IMR-90 (cell line): Measurements from ENCODE around the gene AHSA1. TPM values are rescaled to one million over a fixed set of nuclear protein-coding genes. Genes with fewer than 3 reads are reported as not detected.

Experiments used
- ATAC-seq: fragments of 200-7000 bp; cut with Tn5 transposase; 2 replicates; pipeline ENCODE4 v1.9.1; 2020; ENCODE audit warnings: low read depth, mild to moderate bottlenecking, moderate library complexity
- BruUV-seq: library from RNA; stranded (reverse); fragments of 400-500 nt; replicated peaks from 2 replicates; lab custom pipeline; 2021; lab: Mats Ljungman, UMichigan
- CTCF ChIA-PET: fragments of 300-600 bp; formaldehyde crosslinking; extraction: SDS; loops from one replicate; lab custom pipeline; 2021; ENCODE audit warnings: antibody characterized with exemption; lab: Yijun Ruan, JAX
- POLR2A ChIA-PET: fragments of 300-600 bp; sonication (Branson Sonifier 250); formaldehyde crosslinking; loops from one replicate; lab custom pipeline; 2022; ENCODE audit warnings: antibody characterized with exemption; ENCODE audit not compliant: unreplicated experiment; lab: Charles Lee
- DNase-seq: peaks from one replicate; pipeline ENCODE4 v3.0.0; 2013
- H2AFZ ChIP-seq: replicated peaks from 2 replicates; pipeline ENCODE3; 2013; ENCODE audit warnings: low read length, mild to moderate bottlenecking; ENCODE audit not compliant: poor library complexity
- H2AK5ac ChIP-seq: 2 replicates; pipeline ENCODE4 v1.6.1; 2013; ENCODE audit warnings: low read depth, low read length, inconsistent platforms
- H2AK9ac ChIP-seq: replicated peaks from 2 replicates; pipeline ENCODE3; 2013; ENCODE audit warnings: mild to moderate bottlenecking, low read depth, low read length, moderate library complexity; ENCODE audit not compliant: poor library complexity
- H2BK120ac ChIP-seq: 2 replicates; pipeline ENCODE4 v1.6.1; 2013; ENCODE audit warnings: low read depth, low read length, inconsistent platforms
- H2BK15ac ChIP-seq: 3 replicates; pipeline ENCODE4 v1.6.1; 2013; ENCODE audit warnings: low read depth, low read length, inconsistent platforms
- H2BK20ac ChIP-seq: 2 replicates; pipeline ENCODE4 v1.6.1; 2013; ENCODE audit warnings: low read depth, mild to moderate bottlenecking, inconsistent platforms, low read length, moderate library complexity
- H2BK5ac ChIP-seq: 2 replicates; pipeline ENCODE4 v1.6.1; 2013; ENCODE audit warnings: mild to moderate bottlenecking, low read depth, low read length, inconsistent platforms; ENCODE audit not compliant: poor library complexity, severe bottlenecking
- H3K14ac ChIP-seq: replicated peaks from 2 replicates; pipeline ENCODE4 v1.6.1; 2013; ENCODE audit warnings: low read depth, low read length, inconsistent platforms
- H3K18ac ChIP-seq: 2 replicates; pipeline ENCODE4 v1.6.1; 2013; ENCODE audit warnings: low read depth, low read length, control low read depth
- H3K23ac ChIP-seq: 2 replicates; pipeline ENCODE4 v1.6.1; 2013; ENCODE audit warnings: low read depth, low read length, inconsistent platforms
- H3K27ac ChIP-seq: 2 replicates; pipeline ENCODE4 v1.5.1; 2013; ENCODE audit warnings: mild to moderate bottlenecking, control low read depth, low read length; ENCODE audit not compliant: insufficient read depth
- H3K27me3 ChIP-seq: 2 replicates; pipeline ENCODE4 v1.6.1; 2013; ENCODE audit warnings: low read length; ENCODE audit not compliant: control insufficient read depth, insufficient read depth
- H3K36me3 ChIP-seq: 2 replicates; pipeline ENCODE4 v1.6.1; 2013; ENCODE audit warnings: low read length, mixed read lengths; ENCODE audit not compliant: control insufficient read depth, insufficient read depth
- H3K4ac ChIP-seq: 2 replicates; pipeline ENCODE4 v1.6.1; 2013; ENCODE audit warnings: low read depth, low read length, inconsistent platforms
- H3K4me1 ChIP-seq: 2 replicates; pipeline ENCODE4 v1.6.1; 2013; ENCODE audit warnings: low read length, mixed read lengths; ENCODE audit not compliant: control insufficient read depth, insufficient read depth
- H3K4me2 ChIP-seq: 2 replicates; pipeline ENCODE4 v1.6.1; 2013; ENCODE audit warnings: low read depth, mild to moderate bottlenecking, control low read depth, low read length, moderate library complexity
- H3K4me3 ChIP-seq: 2 replicates; pipeline ENCODE4 v1.5.1; 2013; ENCODE audit warnings: low read depth, mild to moderate bottlenecking, control low read depth, low read length, moderate library complexity; ENCODE audit not compliant: insufficient read depth
- H3K56ac ChIP-seq: 2 replicates; pipeline ENCODE4 v1.6.1; 2013; ENCODE audit warnings: low read length, inconsistent platforms; ENCODE audit not compliant: insufficient read depth; ENCODE audit errors: extremely low read depth
- H3K79me1 ChIP-seq, 2 experiments: 2 replicates each; pipeline ENCODE4 v1.6.1; 2013; ENCODE audit warnings: low read length in 2 of 2, inconsistent platforms in 1 of 2, low read depth in 1 of 2
- H3K9ac ChIP-seq: 2 replicates; pipeline ENCODE4 v1.6.1; 2013; ENCODE audit warnings: low read depth, low read length, control low read depth
- H3K9me1 ChIP-seq: 2 replicates; pipeline ENCODE4 v1.6.1; 2013; ENCODE audit warnings: low read length, inconsistent platforms; ENCODE audit not compliant: insufficient read depth
- H3K9me3 ChIP-seq: 2 replicates; pipeline ENCODE4 v1.6.1; 2013; ENCODE audit warnings: low read length; ENCODE audit not compliant: control insufficient read depth, insufficient read depth
- H4K20me1 ChIP-seq: 2 replicates; pipeline ENCODE4 v1.6.1; 2013; ENCODE audit warnings: low read length, inconsistent platforms; ENCODE audit not compliant: insufficient read depth
- H4K5ac ChIP-seq: 2 replicates; pipeline ENCODE4 v1.6.1; 2013; ENCODE audit warnings: mild to moderate bottlenecking, low read depth, low read length, control low read depth
- H4K8ac ChIP-seq, 2 experiments: 2 replicates each; pipeline ENCODE4 v1.6.1; 2013; ENCODE audit warnings: low read depth in 2 of 2, low read length in 2 of 2, control low read depth in 1 of 2, inconsistent platforms in 1 of 2
- H4K91ac ChIP-seq: 2 replicates; pipeline ENCODE4 v1.6.1; 2013; ENCODE audit warnings: low read depth, low read length, inconsistent platforms; ENCODE audit not compliant: insufficient read depth
- CEBPB ChIP-seq: IDR thresholded peaks from 2 replicates; pipeline ENCODE4 v1.6.1; 2012; ENCODE audit warnings: low read depth, low read length, improper control_type of control experiment
- CHD1 ChIP-seq: IDR thresholded peaks from 2 replicates; pipeline ENCODE4 v1.6.1; 2012; ENCODE audit warnings: low read depth, low read length, improper control_type of control experiment
- ELK1 ChIP-seq: fragments of 150-350 bp; IDR thresholded peaks from 2 replicates; pipeline ENCODE4 v1.6.1; 2016; ENCODE audit warnings: low read depth, mild to moderate bottlenecking, low read length, moderate library complexity, borderline replicate concordance
- FOS ChIP-seq: fragments of 150-350 bp; IDR thresholded peaks from 2 replicates; pipeline ENCODE4 v1.6.1; 2016; ENCODE audit warnings: low read depth, low read length
- MAFK ChIP-seq: IDR thresholded peaks from 2 replicates; pipeline ENCODE4 v1.6.1; 2012; ENCODE audit warnings: low read depth, low read length, improper control_type of control experiment
- MAZ ChIP-seq: IDR thresholded peaks from 2 replicates; pipeline ENCODE4 v1.6.1; 2012; ENCODE audit warnings: low read depth, mild to moderate bottlenecking, low read length, improper control_type of control experiment, moderate library complexity, borderline replicate concordance
- NFE2L2 ChIP-seq: fragments of 150-350 bp; IDR thresholded peaks from 2 replicates; pipeline ENCODE4 v1.6.1; 2016; ENCODE audit warnings: low read depth, mild to moderate bottlenecking, low read length
- RAD21 ChIP-seq: IDR thresholded peaks from 2 replicates; pipeline ENCODE4 v1.6.1; 2012; ENCODE audit warnings: low read length, improper control_type of control experiment
- RCOR1 ChIP-seq: IDR thresholded peaks from 2 replicates; pipeline ENCODE4 v1.6.1; 2012; ENCODE audit warnings: mild to moderate bottlenecking, low read length, improper control_type of control experiment; ENCODE audit not compliant: insufficient replicate concordance
- RFX5 ChIP-seq: IDR thresholded peaks from 2 replicates; pipeline ENCODE4 v1.8.0; 2012; ENCODE audit warnings: low read depth, mild to moderate bottlenecking, low read length, moderate library complexity
- SMC3 ChIP-seq: fragments of 150-350 bp; IDR thresholded peaks from 2 replicates; pipeline ENCODE4 v1.6.1; 2016; ENCODE audit warnings: low read depth, mild to moderate bottlenecking, antibody characterized with exemption, low read length, moderate library complexity
- WGBS, 2 experiments: methylation state at CpG; one replicate each; pipeline versions ENCODE4 v1.1.5 to v1.1.7; 2013; ENCODE audit warnings: missing lambda C conversion rate in 2 of 2; ENCODE audit not compliant: insufficient read length in 1 of 2; ENCODE audit errors: extremely low coverage in 2 of 2; 5-methylcytosine and 5-hydroxymethylcytosine counted together
- dilution Hi-C: fragments of 300-500 bp; cut with HindIII; formaldehyde crosslinking; loops from one replicate; pipeline ENCODE4 v1.14.3; 2018; ENCODE audit warnings: low sequenced_read_pairs; ENCODE audit not compliant: unreplicated experiment
- in situ Hi-C: fragments of 300-500 bp; cut with MboI; formaldehyde crosslinking; loops from 3 replicates; pipeline ENCODE4 v1.14.3; 2019; ENCODE audit warnings: low sequenced_read_pairs, inconsistent platforms, mixed read lengths
- intact Hi-C: fragments of 100-400 bp; cut with micrococcal nuclease; formaldehyde crosslinking; loops from 2 replicates; pipeline ENCODE4 v1.10.0; 2022
- polyA plus RNA-seq, 3 experiments: library from polyadenylated mRNA; depleted of rRNA; stranded (reverse); fragments of >200 nt; gene quantifications; 2 replicates each; pipeline ENCODE4 v1.2.3, GENCODE V29; 2012; ENCODE audit warnings: low replicate concordance in 1 of 3
- total RNA-seq: library from RNA; depleted of rRNA; stranded (reverse); fragments of >200 nt; gene quantifications from 2 replicates; pipeline ENCODE4 v1.2.3, GENCODE V29; 2012
- TF ChIP-seq, protein P1 (sequence below): fragments of 150-350 bp; IDR thresholded peaks from 2 replicates; pipeline ENCODE4 v1.6.1; 2017; ENCODE audit warnings: mild to moderate bottlenecking, antibody characterized with exemption, low read length, low read depth
- TF ChIP-seq, protein P2 (sequence below): conservative IDR thresholded peaks from 2 replicates; pipeline ENCODE4 v1.5.1; 2012; ENCODE audit warnings: mild to moderate bottlenecking, low read depth, low read length, improper control_type of control experiment

AHSA1 gene
- total and polyA plus RNA-seq, 2 of the 4 experiments (the other 2 are of a cell fraction), result 166 to 252 TPM

DNA sequence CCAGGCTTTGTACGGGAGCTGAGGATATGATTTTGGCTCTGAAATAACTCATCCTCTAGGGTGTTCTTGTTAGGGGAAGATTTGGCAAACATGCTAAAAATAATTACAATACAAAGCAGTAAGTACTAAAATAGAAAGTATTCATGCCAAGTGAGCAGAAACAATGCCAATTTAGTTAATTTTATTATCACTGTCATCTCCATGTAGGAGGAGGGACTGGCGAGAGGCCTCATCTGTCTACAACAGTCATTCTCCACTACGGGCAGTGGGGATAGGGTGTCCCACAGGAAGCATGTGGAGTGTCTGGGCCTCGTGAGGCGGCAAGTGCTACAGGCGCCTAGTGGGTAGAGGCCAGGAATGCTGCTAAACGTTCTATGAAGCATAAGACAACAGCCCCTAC is 37.4 kb downstream of the AHSA1 start:
- Histone ChIP-seq H2BK5ac (no peak overlapping the region), H3K9me3 (no peaks in the 10 kb centered on the region), H3K27me3 (peaks cover 30% of the 10 kb centered on the region), H2BK120ac (no peak overlapping the region), H3K4me1 (no peaks in the 10 kb centered on the region), H2AK9ac (no peak overlapping the region), H3K27ac (no peak overlapping the region), H3K23ac (no peak overlapping the region), H3K36me3 (no peaks in the 10 kb centered on the region), H3K4me3 (no peak overlapping the region), H2BK15ac (no peak overlapping the region), H3K14ac (no peak overlapping the region), H3K9ac (no peak overlapping the region), H3K18ac (no peak overlapping the region), H3K9me1 (no peaks in the 10 kb centered on the region), H4K5ac (no peak overlapping the region), H3K4ac (no peak overlapping the region), H3K4me2 (no peak overlapping the region), H2BK20ac (no peak overlapping the region), H4K8ac (no peak overlapping the region), H3K79me1 (no peaks in the 10 kb centered on the region), H3K56ac (no peak overlapping the region), H2AFZ (no peak overlapping the region), H2AK5ac (no peak overlapping the region), H4K20me1 (no peaks in the 10 kb centered on the region), H4K91ac (no peak overlapping the region)
- intact Hi-C loops (no loop called here), dilution Hi-C loops (no loop called here), in situ Hi-C loops (no loop called here)
- ChIA-PET CTCF (no interaction called here), POLR2A (no interaction called here)
- no CpG with 5 or more reads among the region's 7 CpGs for WGBS, 2 experiments
- no peak for ATAC-seq
- no peak for TF ChIP-seq CEBPB
- no peak for TF ChIP-seq FOS
- TF ChIP-seq RAD21, result no peak
- TF ChIP-seq MAZ, result no peak
- no peak for TF ChIP-seq RFX5
- TF ChIP-seq, protein P1, sequence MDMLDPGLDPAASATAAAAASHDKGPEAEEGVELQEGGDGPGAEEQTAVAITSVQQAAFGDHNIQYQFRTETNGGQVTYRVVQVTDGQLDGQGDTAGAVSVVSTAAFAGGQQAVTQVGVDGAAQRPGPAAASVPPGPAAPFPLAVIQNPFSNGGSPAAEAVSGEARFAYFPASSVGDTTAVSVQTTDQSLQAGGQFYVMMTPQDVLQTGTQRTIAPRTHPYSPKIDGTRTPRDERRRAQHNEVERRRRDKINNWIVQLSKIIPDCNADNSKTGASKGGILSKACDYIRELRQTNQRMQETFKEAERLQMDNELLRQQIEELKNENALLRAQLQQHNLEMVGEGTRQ, result no peak
- no peak for TF ChIP-seq MAFK
- no peak for TF ChIP-seq SMC3
- TF ChIP-seq NFE2L2, result no peak
- TF ChIP-seq, protein P2, sequence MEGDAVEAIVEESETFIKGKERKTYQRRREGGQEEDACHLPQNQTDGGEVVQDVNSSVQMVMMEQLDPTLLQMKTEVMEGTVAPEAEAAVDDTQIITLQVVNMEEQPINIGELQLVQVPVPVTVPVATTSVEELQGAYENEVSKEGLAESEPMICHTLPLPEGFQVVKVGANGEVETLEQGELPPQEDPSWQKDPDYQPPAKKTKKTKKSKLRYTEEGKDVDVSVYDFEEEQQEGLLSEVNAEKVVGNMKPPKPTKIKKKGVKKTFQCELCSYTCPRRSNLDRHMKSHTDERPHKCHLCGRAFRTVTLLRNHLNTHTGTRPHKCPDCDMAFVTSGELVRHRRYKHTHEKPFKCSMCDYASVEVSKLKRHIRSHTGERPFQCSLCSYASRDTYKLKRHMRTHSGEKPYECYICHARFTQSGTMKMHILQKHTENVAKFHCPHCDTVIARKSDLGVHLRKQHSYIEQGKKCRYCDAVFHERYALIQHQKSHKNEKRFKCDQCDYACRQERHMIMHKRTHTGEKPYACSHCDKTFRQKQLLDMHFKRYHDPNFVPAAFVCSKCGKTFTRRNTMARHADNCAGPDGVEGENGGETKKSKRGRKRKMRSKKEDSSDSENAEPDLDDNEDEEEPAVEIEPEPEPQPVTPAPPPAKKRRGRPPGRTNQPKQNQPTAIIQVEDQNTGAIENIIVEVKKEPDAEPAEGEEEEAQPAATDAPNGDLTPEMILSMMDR, result no peak
- no peak for TF ChIP-seq RCOR1
- TF ChIP-seq CHD1, result no peak
- TF ChIP-seq ELK1, result no peak
- DNase-seq, result no peak
- no TSS peak for BruUV-seq
